Endothelial cell (in vitro differentiated cells): ENCODE measurements around the gene CCDC9B. TPM values are rescaled to one million over a fixed set of nuclear protein-coding genes. Genes with fewer than 3 reads are reported as not detected.
A peak's percentile ranks its signal among the peaks of the same experiment; 100 is the strongest.

Experiments
- DNase-seq: peaks from one replicate; pipeline ENCODE4 v3.0.0; 2021; ENCODE audit warnings: low spot score
- H3K27ac Mint-ChIP-seq: one replicate; pipeline ENCODE4 v1.8.0; 2021; ENCODE audit warnings: mixed read lengths, inconsistent platforms; ENCODE audit not compliant: unreplicated experiment
- H3K27me3 Mint-ChIP-seq: one replicate; pipeline ENCODE4 v1.8.0; 2021; ENCODE audit warnings: mild to moderate bottlenecking, moderate library complexity, mixed read lengths, inconsistent platforms; ENCODE audit not compliant: unreplicated experiment
- H3K36me3 Mint-ChIP-seq: one replicate; pipeline ENCODE4 v1.8.0; 2021; ENCODE audit warnings: mild to moderate bottlenecking, low read depth, mixed read lengths, inconsistent platforms; ENCODE audit not compliant: unreplicated experiment
- H3K4me1 Mint-ChIP-seq: one replicate; pipeline ENCODE4 v1.8.0; 2021; ENCODE audit warnings: mild to moderate bottlenecking, mixed read lengths, inconsistent platforms; ENCODE audit not compliant: unreplicated experiment
- H3K4me3 Mint-ChIP-seq: one replicate; pipeline ENCODE4 v1.8.0; 2021; ENCODE audit warnings: mild to moderate bottlenecking, mixed read lengths, inconsistent platforms; ENCODE audit not compliant: unreplicated experiment
- H3K9me3 Mint-ChIP-seq: one replicate; pipeline ENCODE4 v1.8.0; 2021; ENCODE audit warnings: mixed read lengths, inconsistent platforms; ENCODE audit not compliant: unreplicated experiment
- total RNA-seq: library from RNA; stranded (reverse); fragmentation: NEBNext Ultra II Directional; extraction: Animal tissue kit (Norgen Biotek cat#: 25700); gene quantifications from one replicate; pipeline ENCODE4 v1.2.1, GENCODE V29; 2021; ENCODE audit not compliant: unreplicated experiment
- TF ChIP-seq, protein P1 (sequence below): fragments of 200-600 bp; sonication (generic); IDR thresholded peaks from one replicate; pipeline ENCODE4 v1.5.0; 2021; ENCODE audit warnings: antibody characterized with exemption; ENCODE audit not compliant: unreplicated experiment

The CCDC9B gene
- total RNA-seq, 1 donor from 2014 or later = 0.92 TPM

DNA sequence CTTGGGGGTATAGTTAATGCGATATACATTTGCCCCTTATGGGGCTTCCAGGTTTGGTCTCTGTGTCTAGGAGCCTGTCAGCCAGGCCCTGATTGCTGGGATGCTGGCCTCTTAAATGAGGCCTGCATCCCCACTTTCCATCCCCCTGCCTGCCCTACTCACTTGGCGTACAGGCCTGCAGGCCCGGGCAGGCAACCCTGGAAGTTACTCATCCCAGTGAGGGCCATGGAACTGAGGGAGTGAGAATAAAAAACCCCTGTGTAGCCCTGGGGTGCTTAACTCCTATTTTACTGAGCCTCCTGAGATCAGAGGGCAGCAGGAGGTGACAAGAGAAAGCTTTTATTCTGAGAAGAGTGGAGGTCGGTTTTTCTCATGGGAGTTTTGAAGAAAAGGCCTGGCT, 19.3 kb upstream of the CCDC9B start:
- Mint-ChIP-seq H3K9me3 (no peaks in the 10 kb centered on the region), H3K27me3 (peaks cover 14% of the 10 kb centered on the region), H3K4me1 (no peaks in the 10 kb centered on the region), H3K27ac (no peak overlapping the region), H3K36me3 (no peaks in the 10 kb centered on the region), H3K4me3 (peak overlapping the region; percentile 78)
- no peak for DNase-seq
- TF ChIP-seq, protein P1, sequence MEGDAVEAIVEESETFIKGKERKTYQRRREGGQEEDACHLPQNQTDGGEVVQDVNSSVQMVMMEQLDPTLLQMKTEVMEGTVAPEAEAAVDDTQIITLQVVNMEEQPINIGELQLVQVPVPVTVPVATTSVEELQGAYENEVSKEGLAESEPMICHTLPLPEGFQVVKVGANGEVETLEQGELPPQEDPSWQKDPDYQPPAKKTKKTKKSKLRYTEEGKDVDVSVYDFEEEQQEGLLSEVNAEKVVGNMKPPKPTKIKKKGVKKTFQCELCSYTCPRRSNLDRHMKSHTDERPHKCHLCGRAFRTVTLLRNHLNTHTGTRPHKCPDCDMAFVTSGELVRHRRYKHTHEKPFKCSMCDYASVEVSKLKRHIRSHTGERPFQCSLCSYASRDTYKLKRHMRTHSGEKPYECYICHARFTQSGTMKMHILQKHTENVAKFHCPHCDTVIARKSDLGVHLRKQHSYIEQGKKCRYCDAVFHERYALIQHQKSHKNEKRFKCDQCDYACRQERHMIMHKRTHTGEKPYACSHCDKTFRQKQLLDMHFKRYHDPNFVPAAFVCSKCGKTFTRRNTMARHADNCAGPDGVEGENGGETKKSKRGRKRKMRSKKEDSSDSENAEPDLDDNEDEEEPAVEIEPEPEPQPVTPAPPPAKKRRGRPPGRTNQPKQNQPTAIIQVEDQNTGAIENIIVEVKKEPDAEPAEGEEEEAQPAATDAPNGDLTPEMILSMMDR = no peak

DNA sequence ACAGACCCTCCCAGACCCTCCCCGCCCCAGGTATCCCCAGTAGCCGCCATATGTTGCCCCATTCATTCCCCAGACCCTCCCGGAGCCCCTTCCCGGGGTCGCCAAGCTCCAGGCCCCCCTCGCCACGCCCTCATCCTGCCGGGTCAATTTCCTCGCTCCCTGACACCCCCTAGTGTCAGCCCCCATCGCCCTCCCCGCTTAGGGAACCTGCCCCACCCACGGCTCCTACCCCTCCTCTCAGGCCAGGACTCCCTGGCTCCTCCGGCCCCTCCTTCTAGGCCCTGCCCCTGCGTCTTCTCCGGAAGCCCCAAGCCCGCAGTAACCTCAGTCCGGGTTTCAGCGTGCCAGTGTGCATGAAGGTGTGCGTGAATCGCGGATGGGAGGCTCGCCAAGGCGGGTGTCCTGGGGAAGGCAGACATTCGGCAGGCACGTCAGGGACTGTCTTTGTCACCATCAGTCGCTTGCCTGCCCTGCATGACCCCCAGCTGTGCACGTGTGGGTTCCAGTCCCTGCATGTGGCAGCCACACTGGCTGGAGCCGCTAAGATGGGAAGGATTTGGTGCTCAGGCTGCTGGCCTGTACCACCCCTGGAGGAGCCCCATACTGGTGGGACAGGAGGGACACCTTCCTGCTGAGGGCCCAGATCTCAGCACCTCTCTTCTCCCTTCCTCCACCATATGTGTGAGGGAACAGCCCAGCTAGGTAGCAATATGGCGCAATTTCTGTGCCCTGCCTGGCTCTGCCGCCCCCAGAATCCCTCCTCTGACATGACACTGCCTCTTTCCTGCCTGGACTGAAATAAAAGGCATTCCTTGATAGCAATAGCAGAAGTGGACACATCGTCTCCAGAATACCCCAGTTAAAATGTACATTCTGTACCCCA, 18.0 kb upstream of the CCDC9B start:
- Mint-ChIP-seq H3K27me3 (peaks cover 17% of the 10 kb centered on the region), H3K27ac (no peak overlapping the region), H3K4me1 (peaks cover 5% of the 10 kb centered on the region), H3K36me3 (no peaks in the 10 kb centered on the region), H3K9me3 (no peaks in the 10 kb centered on the region), H3K4me3 (peak overlapping the region; percentile 78)
- no peak for DNase-seq
- TF ChIP-seq, protein P1 = no peak

DNA sequence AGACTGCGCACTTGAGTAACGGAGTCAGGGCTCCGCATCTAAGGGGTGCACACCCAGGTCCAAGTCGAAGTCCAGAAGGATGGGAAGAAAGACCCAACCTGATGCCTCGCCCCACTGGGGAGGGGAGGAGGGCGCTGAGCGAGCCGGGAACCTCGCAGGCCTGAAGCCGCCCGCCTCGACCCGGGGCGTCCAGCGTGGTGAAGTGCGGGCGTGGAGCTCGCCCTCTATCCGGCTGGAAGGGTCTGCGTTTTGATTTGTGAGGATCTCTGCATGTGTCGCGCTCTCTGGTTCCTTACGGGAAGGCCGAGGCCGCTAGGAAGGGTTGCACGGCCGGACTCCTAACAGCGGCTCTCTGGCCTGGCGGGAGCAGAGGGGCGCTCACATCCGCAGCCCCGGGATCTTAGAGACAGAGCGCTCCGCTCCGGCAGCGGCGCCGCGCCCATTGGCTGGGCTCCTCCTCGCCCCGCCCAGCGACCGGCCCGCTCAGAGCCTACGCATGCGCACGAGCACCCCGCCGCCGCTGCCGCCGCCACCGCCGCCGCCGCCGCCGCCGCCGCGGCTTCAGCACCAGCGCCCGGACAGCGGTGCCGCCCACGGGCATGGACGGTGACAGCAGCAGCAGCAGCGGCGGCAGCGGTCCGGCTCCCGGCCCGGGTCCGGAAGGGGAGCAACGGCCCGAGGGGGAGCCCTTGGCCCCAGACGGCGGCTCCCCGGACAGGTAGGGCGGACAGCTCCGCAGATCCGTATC, 17.2 kb upstream of the CCDC9B start, which contains the start of gene DISP2:
DISP2 (plus strand) TSS at position 497 of the 748 bp plus-strand sequence; CDS start at position 600, 103 bp downstream.
- DNase-seq = peak; percentile 94
- Mint-ChIP-seq H3K4me1 (peaks cover 8% of the 10 kb centered on the region), H3K9me3 (no peaks in the 10 kb centered on the region), H3K27me3 (peaks cover 17% of the 10 kb centered on the region), H3K27ac (peak within 1 kb of the TSS; percentile 9), H3K36me3 (no peaks in the 10 kb centered on the region), H3K4me3 (peak within 1 kb of the TSS; percentile 78)
- TF ChIP-seq, protein P1 = no peak

DNA sequence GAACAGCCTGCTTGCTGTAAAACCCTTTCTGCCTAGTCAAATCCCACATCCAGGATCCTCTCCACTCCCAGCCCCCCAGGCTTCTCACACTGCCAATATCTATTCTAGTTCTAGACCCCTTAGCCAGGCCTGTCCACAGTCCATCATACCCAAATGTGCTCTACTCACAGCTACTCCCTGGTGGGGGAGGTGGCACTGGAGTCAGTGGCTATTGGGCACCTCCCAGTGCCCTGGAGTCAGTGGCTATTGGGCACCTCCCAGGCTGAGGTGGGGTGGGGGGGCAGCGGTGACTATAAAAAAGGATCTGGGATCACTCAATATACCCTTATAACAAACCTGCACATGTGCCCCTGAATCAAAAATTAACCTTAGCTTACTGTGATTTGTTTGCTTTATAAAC, 16.5 kb upstream of the CCDC9B start:
- H3K9me3 Mint-ChIP-seq = no peaks in the 10 kb centered on the region
- no peaks in the 10 kb centered on the region for H3K36me3 Mint-ChIP-seq
- TF ChIP-seq, protein P1 = no peak
- peak overlapping the region; percentile 34 for H3K4me3 Mint-ChIP-seq
- H3K27me3 Mint-ChIP-seq = peaks cover 17% of the 10 kb centered on the region
- peaks cover 8% of the 10 kb centered on the region for H3K4me1 Mint-ChIP-seq
- H3K27ac Mint-ChIP-seq = peak overlapping the region; percentile 9
- DNase-seq = no peak
